Measurements from ENCODE around the gene STOML3. TPM values are rescaled to one million over a fixed set of nuclear protein-coding genes. Genes with fewer than 3 reads are reported as not detected.

The STOML3 gene
- polyA plus RNA-seq, 4 donors, result not detected

- H3K27ac ChIP-seq (ENCODE audit: low read depth in 1 of 3, low read length in 2 of 3), result no peak overlapping the region
- no peaks in the 10 kb centered on the region for H3K36me3 ChIP-seq (ENCODE audit: control insufficient read depth in 3 of 3, insufficient read depth in 2 of 3, low read depth in 1 of 3, low read length in 3 of 3)
- H3K27me3 ChIP-seq (ENCODE audit: control insufficient read depth in 3 of 3, insufficient read depth in 3 of 3, low read length in 3 of 3), result no peaks in the 10 kb centered on the region
- no peak overlapping the region for H3K4me3 ChIP-seq (ENCODE audit: low read depth in 1 of 3, low read length in 3 of 3)
- peak in 1 of 2 donors; percentile 21 for DNase-seq
- H3K9me3 ChIP-seq (ENCODE audit: control insufficient read depth in 2 of 2, insufficient read depth in 1 of 2, low read depth in 1 of 2, low read length in 1 of 2), result no peaks in the 10 kb centered on the region
- FAIRE-seq, result no peak
- H3K4me1 ChIP-seq (ENCODE audit: control insufficient read depth in 3 of 3, insufficient read depth in 2 of 3, low read depth in 1 of 3, low read length in 2 of 3), result no peaks in the 10 kb centered on the region
- 58 to 77% (median 66%) methylated on average over 9 of the region's 9 CpGs for WGBS, 3 donors
Observed at GRCh38 chr13:38979891-38980749, 10.5 kb downstream of the STOML3 start.

DNA sequence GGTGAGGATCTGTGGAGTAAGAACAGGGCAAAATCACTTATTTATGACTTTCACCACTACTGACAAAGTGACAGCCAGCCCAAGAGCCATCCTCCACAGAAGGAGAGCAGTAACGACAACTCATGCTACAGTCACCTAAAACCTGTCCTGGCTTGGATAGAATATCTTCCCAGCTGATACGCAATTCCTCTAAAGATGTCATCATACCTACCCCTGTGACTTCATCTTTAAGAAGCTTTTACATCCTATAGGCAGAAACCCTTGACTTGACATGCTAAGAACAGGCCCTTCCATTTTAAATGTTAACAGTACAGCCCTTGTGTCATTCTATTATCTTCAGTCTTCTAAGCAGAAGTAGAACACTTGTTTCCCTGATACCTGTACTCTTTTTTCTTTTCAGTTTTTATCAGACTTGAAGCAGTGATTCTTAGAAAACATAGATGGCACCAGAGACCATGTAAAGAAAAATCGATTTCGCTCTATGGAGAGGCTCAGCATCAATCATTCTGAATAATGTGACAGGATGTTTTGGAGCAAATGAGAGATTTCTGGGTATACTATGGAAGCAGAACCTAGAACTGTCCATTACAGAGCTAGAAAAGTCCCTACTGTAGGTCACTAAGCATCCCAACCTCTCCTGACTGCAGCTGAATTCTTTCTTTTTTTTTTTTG is 20.1 kb downstream of the STOML3 start:
- DNase-seq, result no peak
- no peak overlapping the region for H3K4me3 ChIP-seq (ENCODE audit: low read depth in 1 of 3, low read length in 3 of 3)
- H3K36me3 ChIP-seq (ENCODE audit: control insufficient read depth in 3 of 3, insufficient read depth in 2 of 3, low read depth in 1 of 3, low read length in 3 of 3), result no peaks in the 10 kb centered on the region
- peaks cover 0 to 2% (median 0%) of the 10 kb centered on the region in 3 donors for H3K27me3 ChIP-seq (ENCODE audit: control insufficient read depth in 3 of 3, insufficient read depth in 3 of 3, low read length in 3 of 3)
- H3K27ac ChIP-seq (ENCODE audit: low read depth in 1 of 3, low read length in 2 of 3), result no peak overlapping the region
- FAIRE-seq, result no peak
- 76 to 92% (median 82%) methylated on average over 4 of the region's 4 CpGs for WGBS, 3 donors
- no peaks in the 10 kb centered on the region for H3K4me1 ChIP-seq (ENCODE audit: control insufficient read depth in 3 of 3, insufficient read depth in 2 of 3, low read depth in 1 of 3, low read length in 2 of 3)
- no peaks in the 10 kb centered on the region for H3K9me3 ChIP-seq (ENCODE audit: control insufficient read depth in 2 of 2, insufficient read depth in 1 of 2, low read depth in 1 of 2, low read length in 1 of 2)

DNA sequence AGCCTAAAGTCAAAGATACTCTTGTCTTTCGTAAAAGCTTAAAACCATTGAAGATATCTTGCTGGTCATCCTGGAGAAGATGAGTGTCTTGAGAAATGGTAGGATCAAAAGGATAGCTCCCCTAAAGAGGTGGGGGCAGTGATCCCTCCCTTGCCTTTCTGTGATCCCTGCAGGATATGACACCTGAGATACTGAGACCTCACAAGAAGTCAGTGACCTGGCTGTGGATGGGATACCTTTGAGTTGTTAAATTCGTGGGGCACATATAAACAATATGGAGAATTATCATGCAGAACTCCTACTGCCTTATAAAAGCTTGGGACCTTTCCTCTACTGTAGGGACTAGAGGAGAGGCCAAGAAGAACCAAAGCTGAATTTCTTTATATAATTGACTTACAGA is 21.4 kb downstream of the STOML3 start:
- WGBS, 3 donors, result 48 to 61% (median 57%) methylated on average over 2 of the region's 2 CpGs
- Histone ChIP-seq H3K36me3 (ENCODE audit: control insufficient read depth in 3 of 3, insufficient read depth in 2 of 3, low read depth in 1 of 3, low read length in 3 of 3) (no peaks in the 10 kb centered on the region), H3K9me3 (ENCODE audit: control insufficient read depth in 2 of 2, insufficient read depth in 1 of 2, low read depth in 1 of 2, low read length in 1 of 2) (no peaks in the 10 kb centered on the region), H3K4me1 (ENCODE audit: control insufficient read depth in 3 of 3, insufficient read depth in 2 of 3, low read depth in 1 of 3, low read length in 2 of 3) (no peaks in the 10 kb centered on the region), H3K4me3 (ENCODE audit: low read depth in 1 of 3, low read length in 3 of 3) (no peak overlapping the region), H3K27ac (ENCODE audit: low read depth in 1 of 3, low read length in 2 of 3) (no peak overlapping the region), H3K27me3 (ENCODE audit: control insufficient read depth in 3 of 3, insufficient read depth in 3 of 3, low read length in 3 of 3) (peaks cover 0 to 2% (median 0%) of the 10 kb centered on the region in 3 donors)
- DNase-seq, result no peak
- no peak for FAIRE-seq

DNA sequence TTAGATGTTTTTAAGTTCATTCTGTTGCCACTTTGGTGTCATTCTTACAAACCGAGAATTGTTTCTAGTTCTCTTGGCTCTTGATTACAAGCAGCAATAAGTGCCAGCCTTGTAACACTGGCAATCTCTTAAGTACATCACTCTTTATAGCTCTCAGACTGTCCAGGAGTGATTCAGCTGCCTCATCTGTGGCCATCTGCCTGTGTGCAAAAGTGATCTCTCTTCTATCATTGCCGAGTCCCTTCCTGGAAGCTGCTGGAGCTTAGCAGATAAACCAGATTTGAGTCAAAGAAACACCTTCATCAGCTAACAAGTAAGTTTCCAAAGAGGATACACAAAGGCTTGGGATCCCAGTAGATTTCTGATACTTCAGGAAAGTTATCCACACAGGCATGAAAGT is 23.2 kb downstream of the STOML3 start:
- FAIRE-seq (no peak), DNase-seq (no peak)
- no peak overlapping the region for H3K27ac ChIP-seq (ENCODE audit: low read depth in 1 of 3, low read length in 2 of 3)
- peaks cover 0 to 2% (median 0%) of the 10 kb centered on the region in 3 donors for H3K27me3 ChIP-seq (ENCODE audit: control insufficient read depth in 3 of 3, insufficient read depth in 3 of 3, low read length in 3 of 3)
- H3K4me1 ChIP-seq (ENCODE audit: control insufficient read depth in 3 of 3, insufficient read depth in 2 of 3, low read depth in 1 of 3, low read length in 2 of 3), result no peaks in the 10 kb centered on the region
- H3K4me3 ChIP-seq (ENCODE audit: low read depth in 1 of 3, low read length in 3 of 3), result no peak overlapping the region
- H3K36me3 ChIP-seq (ENCODE audit: control insufficient read depth in 3 of 3, insufficient read depth in 2 of 3, low read depth in 1 of 3, low read length in 3 of 3), result no peaks in the 10 kb centered on the region
- WGBS, 3 donors, result 50 to 67% (median 61%) methylated on average over 2 of the region's 2 CpGs
- peaks cover 0 to 2% of the 10 kb centered on the region in 2 donors for H3K9me3 ChIP-seq (ENCODE audit: control insufficient read depth in 2 of 2, insufficient read depth in 1 of 2, low read depth in 1 of 2, low read length in 1 of 2)

GRCh38 chr13:38965281-38965680 is 25.4 kb downstream of the STOML3 start:
- H3K4me3 ChIP-seq (ENCODE audit: low read depth in 1 of 3, low read length in 3 of 3), result no peak overlapping the region
- no peak overlapping the region for H3K27ac ChIP-seq (ENCODE audit: low read depth in 1 of 3, low read length in 2 of 3)
- H3K36me3 ChIP-seq (ENCODE audit: control insufficient read depth in 3 of 3, insufficient read depth in 2 of 3, low read depth in 1 of 3, low read length in 3 of 3), result no peaks in the 10 kb centered on the region
- H3K27me3 ChIP-seq (ENCODE audit: control insufficient read depth in 3 of 3, insufficient read depth in 3 of 3, low read length in 3 of 3), result peaks cover 0 to 2% (median 0%) of the 10 kb centered on the region in 3 donors
- peaks cover 0 to 2% of the 10 kb centered on the region in 2 donors for H3K9me3 ChIP-seq (ENCODE audit: control insufficient read depth in 2 of 2, insufficient read depth in 1 of 2, low read depth in 1 of 2, low read length in 1 of 2)
- WGBS, 3 donors, result 74 to 83% (median 78%) methylated on average over 4 of the region's 4 CpGs
- DNase-seq (no peak), FAIRE-seq (no peak)
- H3K4me1 ChIP-seq (ENCODE audit: control insufficient read depth in 3 of 3, insufficient read depth in 2 of 3, low read depth in 1 of 3, low read length in 2 of 3), result no peaks in the 10 kb centered on the region

DNA sequence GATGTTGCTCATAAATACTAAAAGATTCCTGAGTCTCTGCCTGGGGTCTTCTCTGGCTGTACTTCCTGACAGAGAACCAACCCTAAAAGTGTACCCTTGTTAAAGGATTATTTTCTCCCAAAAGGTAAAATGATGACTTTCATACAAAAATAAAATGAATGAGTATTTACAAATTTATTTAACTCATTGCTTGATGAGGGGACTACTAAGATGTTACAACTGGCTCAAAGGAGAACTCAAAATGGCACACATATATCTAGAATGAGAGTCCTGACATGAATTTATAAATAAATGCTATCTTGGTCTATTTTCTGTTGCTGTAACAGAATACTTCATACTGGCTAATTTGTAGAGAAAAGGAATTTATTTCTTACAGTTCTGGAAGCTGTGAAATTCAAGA is 30.5 kb downstream of the STOML3 start:
- no peak for FAIRE-seq
- Histone ChIP-seq H3K4me1 (ENCODE audit: control insufficient read depth in 3 of 3, insufficient read depth in 2 of 3, low read depth in 1 of 3, low read length in 2 of 3) (no peaks in the 10 kb centered on the region), H3K9me3 (ENCODE audit: control insufficient read depth in 2 of 2, insufficient read depth in 1 of 2, low read depth in 1 of 2, low read length in 1 of 2) (peaks cover 0 to 2% of the 10 kb centered on the region in 2 donors), H3K36me3 (ENCODE audit: control insufficient read depth in 3 of 3, insufficient read depth in 2 of 3, low read depth in 1 of 3, low read length in 3 of 3) (no peaks in the 10 kb centered on the region), H3K27ac (ENCODE audit: low read depth in 1 of 3, low read length in 2 of 3) (no peak overlapping the region), H3K27me3 (ENCODE audit: control insufficient read depth in 3 of 3, insufficient read depth in 3 of 3, low read length in 3 of 3) (no peaks in the 10 kb centered on the region), H3K4me3 (ENCODE audit: low read depth in 1 of 3, low read length in 3 of 3) (no peak overlapping the region)
- no peak for DNase-seq

- Histone ChIP-seq H3K4me1 (ENCODE audit: control insufficient read depth in 3 of 3, insufficient read depth in 2 of 3, low read depth in 1 of 3, low read length in 2 of 3) (no peaks in the 10 kb centered on the region), H3K36me3 (ENCODE audit: control insufficient read depth in 3 of 3, insufficient read depth in 2 of 3, low read depth in 1 of 3, low read length in 3 of 3) (no peaks in the 10 kb centered on the region), H3K27ac (ENCODE audit: low read depth in 1 of 3, low read length in 2 of 3) (no peak overlapping the region), H3K27me3 (ENCODE audit: control insufficient read depth in 3 of 3, insufficient read depth in 3 of 3, low read length in 3 of 3) (no peaks in the 10 kb centered on the region), H3K4me3 (ENCODE audit: low read depth in 1 of 3, low read length in 3 of 3) (no peak overlapping the region), H3K9me3 (ENCODE audit: control insufficient read depth in 2 of 2, insufficient read depth in 1 of 2, low read depth in 1 of 2, low read length in 1 of 2) (no peaks in the 10 kb centered on the region)
- 81 to 88% (median 85%) methylated on average over 11 of the region's 11 CpGs for WGBS, 3 donors
- no peak for DNase-seq
- no peak for FAIRE-seq
Observed at GRCh38 chr13:38957794-38958592, 32.6 kb downstream of the STOML3 start.

GRCh38 chr13:38954844-38955243 is 35.8 kb downstream of the STOML3 start:
- Histone ChIP-seq H3K9me3 (ENCODE audit: control insufficient read depth in 2 of 2, insufficient read depth in 1 of 2, low read depth in 1 of 2, low read length in 1 of 2) (peaks cover 0 to 3% of the 10 kb centered on the region in 2 donors), H3K4me1 (ENCODE audit: control insufficient read depth in 3 of 3, insufficient read depth in 2 of 3, low read depth in 1 of 3, low read length in 2 of 3) (peaks cover 0 to 3% (median 0%) of the 10 kb centered on the region in 3 donors), H3K27ac (ENCODE audit: low read depth in 1 of 3, low read length in 2 of 3) (no peak overlapping the region), H3K36me3 (ENCODE audit: control insufficient read depth in 3 of 3, insufficient read depth in 2 of 3, low read depth in 1 of 3, low read length in 3 of 3) (no peaks in the 10 kb centered on the region), H3K27me3 (ENCODE audit: control insufficient read depth in 3 of 3, insufficient read depth in 3 of 3, low read length in 3 of 3) (no peaks in the 10 kb centered on the region), H3K4me3 (ENCODE audit: low read depth in 1 of 3, low read length in 3 of 3) (no peak overlapping the region)
- FAIRE-seq (no peak), DNase-seq (no peak)
